Esophagus squamous epithelium (tissue), 5 donors: ENCODE results near the gene FHAD1. TPM values are rescaled to one million over a fixed set of nuclear protein-coding genes. Genes with fewer than 3 reads are reported as not detected.

ENCODE experiments used
- DNase-seq: peaks from one replicate; lab custom pipeline; 2025; lab: John Stamatoyannopoulos, UW
- H3K27ac ChIP-seq, 4 donors: fragments of 200-600 bp; sonication (generic); one replicate each; pipeline ENCODE4 v1.5.1; 2016 to 2019; ENCODE audit warnings: mild to moderate bottlenecking in 1 of 4
- H3K27me3 ChIP-seq, 4 donors: fragments of 200-600 bp; sonication (generic); 1 replicate in 3 of 4; 2 replicates in 1 of 4; pipeline versions ENCODE4 v1.5.1 to v1.6.0; 2017 to 2021; ENCODE audit warnings: antibody characterized with exemption in 1 of 4
- H3K36me3 ChIP-seq, 3 donors: fragments of 200-600 bp; sonication (generic); one replicate each; pipeline ENCODE4 v1.5.1; 2016 to 2019
- H3K4me1 ChIP-seq, 3 donors: fragments of 200-600 bp; sonication (generic); one replicate each; pipeline ENCODE4 v1.5.1; 2017 to 2019
- H3K4me3 ChIP-seq, 4 donors: fragments of 200-600 bp; sonication (generic); 1 replicate in 3 of 4; 2 replicates in 1 of 4; pipeline ENCODE4 v1.5.1; 2016 to 2019; ENCODE audit warnings: mild to moderate bottlenecking in 2 of 4, moderate library complexity in 1 of 4
- H3K9me3 ChIP-seq, 3 donors: fragments of 200-600 bp; sonication (generic); one replicate each; pipeline ENCODE4 v1.5.1; 2016 to 2019
- CTCF ChIP-seq, 6 experiments: fragments of 450-650 bp in 4 of 6; fragments of 200-600 bp in 2 of 6; sonication (generic) in 2 of 6; IDR thresholded peaks; one replicate each; pipeline ENCODE4 v1.5.1; 2016 to 2019; ENCODE audit warnings: antibody characterized with exemption in 6 of 6, mild to moderate bottlenecking in 4 of 6, moderate library complexity in 4 of 6
- POLR2A ChIP-seq, 4 donors: fragments of 450-650 bp; IDR thresholded peaks; one replicate each; pipeline ENCODE4 v1.6.1; 2017; ENCODE audit warnings: antibody characterized with exemption in 4 of 4, mild to moderate bottlenecking in 4 of 4, moderate library complexity in 3 of 4
- WGBS, 2 donors: methylation state at CpG; one replicate each; pipeline ENCODE4 v1.1.5; 2018; 5-methylcytosine and 5-hydroxymethylcytosine counted together
- intact Hi-C: fragments of 100-400 bp; cut with DNase I; formaldehyde crosslinking; loops from one replicate; pipeline ENCODE4 v1.15.0; 2022
- total RNA-seq, 4 donors: library from RNA; depleted of rRNA; stranded (reverse); fragments of >200 nt; gene quantifications; one replicate each; pipeline ENCODE4 v1.1.0, GENCODE V29; 2016
- donor health status: DM: yes; HTN: yes; CAD: no.

The FHAD1 gene
- total RNA-seq, 4 donors from 2014 or later, result 0.57 TPM; not detected in 3

GRCh38 chr1:15393475-15394257 is 146.6 kb downstream of the FHAD1 start:
- Histone ChIP-seq H3K9me3 (no peaks in the 10 kb centered on the region), H3K27ac (no peak overlapping the region), H3K4me1 (no peaks in the 10 kb centered on the region), H3K27me3 (no peaks in the 10 kb centered on the region), H3K4me3 (no peak overlapping the region), H3K36me3 (no peaks in the 10 kb centered on the region)
- intact Hi-C loops, result no loop called here
- 76 to 86% methylated on average over 9 of the region's 9 CpGs for WGBS, 2 donors
- TF ChIP-seq POLR2A (IDR thresholded peaks at IDR 0.05), result no peak
- TF ChIP-seq CTCF (IDR thresholded peaks at IDR 0.05), result no peak
- DNase-seq, result no peak

- H3K27me3 ChIP-seq, result no peaks in the 10 kb centered on the region
- TF ChIP-seq POLR2A (IDR thresholded peaks at IDR 0.05), result no peak
- no peak for TF ChIP-seq CTCF (IDR thresholded peaks at IDR 0.05)
- DNase-seq, result no peak
- H3K4me1 ChIP-seq, result no peaks in the 10 kb centered on the region
- intact Hi-C loops, result no loop called here
- 51 to 53% methylated on average over 3 of the region's 3 CpGs for WGBS, 2 donors
- H3K9me3 ChIP-seq, result peaks cover 0 to 4% (median 2%) of the 10 kb centered on the region in 3 donors
- H3K27ac ChIP-seq, result no peak overlapping the region
- H3K36me3 ChIP-seq, result no peaks in the 10 kb centered on the region
- H3K4me3 ChIP-seq, result no peak overlapping the region
These were observed 147.3 kb downstream of the FHAD1 start for GRCh38 chr1:15394258-15394690.

- Histone ChIP-seq H3K36me3 (no peaks in the 10 kb centered on the region), H3K27ac (no peak overlapping the region), H3K9me3 (peaks cover 0 to 11% (median 9%) of the 10 kb centered on the region in 3 donors), H3K27me3 (no peaks in the 10 kb centered on the region), H3K4me3 (no peak overlapping the region), H3K4me1 (peaks cover 0 to 20% (median 5%) of the 10 kb centered on the region in 3 donors)
- intact Hi-C loops, result no loop called here
- DNase-seq, result no peak
- TF ChIP-seq POLR2A (IDR thresholded peaks at IDR 0.05) (no peak), CTCF (IDR thresholded peaks at IDR 0.05) (no peak)
- 80 to 86% methylated on average over 2 of the region's 2 CpGs for WGBS, 2 donors
These were observed 150.2 kb downstream of the FHAD1 start for GRCh38 chr1:15397236-15397635.

GRCh38 chr1:15399710-15400109 is 152.7 kb downstream of the FHAD1 start:
- TF ChIP-seq POLR2A (IDR thresholded peaks at IDR 0.05), result no peak
- TF ChIP-seq CTCF (IDR thresholded peaks at IDR 0.05), result no peak
- intact Hi-C loops, result no loop called here
- WGBS, 2 donors, result 63 to 93% methylated on average over 2 of the region's 2 CpGs

GRCh38 chr1:15400627-15401026 is 153.6 kb downstream of the FHAD1 start:
- Histone ChIP-seq H3K27ac (peak overlapping the region; percentile 5 to 72 (median 56)), H3K36me3 (no peaks in the 10 kb centered on the region), H3K9me3 (peaks cover 0 to 11% (median 9%) of the 10 kb centered on the region in 3 donors), H3K4me1 (peaks cover 0 to 20% (median 5%) of the 10 kb centered on the region in 3 donors), H3K27me3 (no peaks in the 10 kb centered on the region), H3K4me3 (no peak overlapping the region)
- no peak for DNase-seq
- TF ChIP-seq POLR2A (IDR thresholded peaks at IDR 0.05) (no peak), CTCF (IDR thresholded peaks at IDR 0.05) (no peak)
- intact Hi-C loops, result no loop called here
- WGBS, 2 donors, result 54 to 57% methylated on average over 3 of the region's 3 CpGs

More at GRCh38 chr1:15399710-15400109, 152.7 kb downstream of the FHAD1 start:
- no peaks in the 10 kb centered on the region for H3K27me3 ChIP-seq
- H3K4me1 ChIP-seq, result peaks cover 0 to 20% (median 5%) of the 10 kb centered on the region in 3 donors
- no peaks in the 10 kb centered on the region for H3K36me3 ChIP-seq
- H3K27ac ChIP-seq, result peak overlapping the region in 1 of 4 donors; percentile 72
- H3K4me3 ChIP-seq, result no peak overlapping the region
- peaks cover 0 to 11% (median 9%) of the 10 kb centered on the region in 3 donors for H3K9me3 ChIP-seq
- no peak for DNase-seq
